Central memory CD8-positive, alpha-beta T cell (primary cell): ENCODE data around the gene PRTN3.

Experiments used
- ATAC-seq: fragments of 150-1000 bp; cut with Tn5 transposase; replicated peaks from 2 replicates; pipeline ENCODE4 v1.10.0; 2022; ENCODE audit warnings: mild to moderate bottlenecking, moderate FRiP score, moderate number of reproducible peaks; ENCODE audit not compliant: poor library complexity, severe bottlenecking; ENCODE audit errors: extremely low read depth
- DNase-seq, 2 donors: peaks; one replicate each; pipeline ENCODE4 v3.0.0; 2021; ENCODE audit warnings: low spot score in 2 of 2
- H3K27ac Mint-ChIP-seq: one replicate; pipeline ENCODE4 v1.8.0; 2022; ENCODE audit warnings: low read depth, mild to moderate bottlenecking, moderate library complexity, mixed read lengths
- H3K27me3 Mint-ChIP-seq: one replicate; pipeline ENCODE4 v1.8.0; 2022; ENCODE audit warnings: mixed read lengths
- H3K36me3 Mint-ChIP-seq: one replicate; pipeline ENCODE4 v1.8.0; 2022; ENCODE audit warnings: mild to moderate bottlenecking, moderate library complexity, mixed read lengths; ENCODE audit not compliant: insufficient read depth
- H3K4me1 Mint-ChIP-seq: one replicate; pipeline ENCODE4 v1.8.0; 2022; ENCODE audit warnings: mixed read lengths
- H3K4me3 Mint-ChIP-seq: one replicate; pipeline ENCODE4 v1.8.0; 2022; ENCODE audit warnings: mild to moderate bottlenecking, moderate library complexity, mixed read lengths
- H3K9me3 Mint-ChIP-seq: one replicate; pipeline ENCODE4 v1.8.0; 2022; ENCODE audit warnings: mixed read lengths

Gene PRTN3

GRCh38 chr19:892243-892893 is 51.6 kb downstream of the PRTN3 start:
- no peaks in the 10 kb centered on the region for H3K9me3 Mint-ChIP-seq
- DNase-seq (no peak), ATAC-seq (peak; percentile 6)
- peak overlapping the region; percentile 100 for H3K27ac Mint-ChIP-seq
- peak overlapping the region; percentile 95 for H3K4me3 Mint-ChIP-seq
- no peaks in the 10 kb centered on the region for H3K27me3 Mint-ChIP-seq
- peaks cover 36% of the 10 kb centered on the region for H3K36me3 Mint-ChIP-seq
- peaks cover 24% of the 10 kb centered on the region for H3K4me1 Mint-ChIP-seq

- H3K27me3 Mint-ChIP-seq, result no peaks in the 10 kb centered on the region
- H3K4me3 Mint-ChIP-seq, result peak within 1 kb of the TSS; percentile 95
- H3K4me1 Mint-ChIP-seq, result peaks cover 24% of the 10 kb centered on the region
- DNase-seq (peak; percentile 80 to 91), ATAC-seq (peak; percentile 95)
- peak within 1 kb of the TSS; percentile 100 for H3K27ac Mint-ChIP-seq
- no peaks in the 10 kb centered on the region for H3K9me3 Mint-ChIP-seq
- H3K36me3 Mint-ChIP-seq, result peaks cover 41% of the 10 kb centered on the region
These were observed 52.3 kb downstream of the PRTN3 start, which contains the start of the genes MED16 and RNU6-9 for GRCh38 chr19:892894-893689. TSS of gene MED16 (minus strand) at chr19:893187. CDS start at chr19:891131, 2,056 bp downstream. TSS of gene RNU6-9 (plus strand) at chr19:893484.

- Mint-ChIP-seq H3K27me3 (no peaks in the 10 kb centered on the region), H3K36me3 (peaks cover 48% of the 10 kb centered on the region), H3K4me1 (peaks cover 19% of the 10 kb centered on the region), H3K9me3 (no peaks in the 10 kb centered on the region), H3K4me3 (no peak overlapping the region), H3K27ac (peak overlapping the region; percentile 19)
- ATAC-seq (no peak), DNase-seq (no peak)
These were observed 55.6 kb downstream of the PRTN3 start for GRCh38 chr19:896434-896833.

- no peak overlapping the region for H3K4me3 Mint-ChIP-seq
- H3K27ac Mint-ChIP-seq, result no peak overlapping the region
- ATAC-seq (no peak), DNase-seq (no peak)
- H3K27me3 Mint-ChIP-seq, result no peaks in the 10 kb centered on the region
- H3K9me3 Mint-ChIP-seq, result no peaks in the 10 kb centered on the region
- peaks cover 18% of the 10 kb centered on the region for H3K4me1 Mint-ChIP-seq
- peaks cover 50% of the 10 kb centered on the region for H3K36me3 Mint-ChIP-seq
These were observed 56.2 kb downstream of the PRTN3 start for GRCh38 chr19:896999-897398.

GRCh38 chr19:897442-898039 is 56.7 kb downstream of the PRTN3 start:
- no peaks in the 10 kb centered on the region for H3K9me3 Mint-ChIP-seq
- peaks cover 45% of the 10 kb centered on the region for H3K36me3 Mint-ChIP-seq
- ATAC-seq, result no peak
- H3K27ac Mint-ChIP-seq, result no peak overlapping the region
- peaks cover 13% of the 10 kb centered on the region for H3K4me1 Mint-ChIP-seq
- DNase-seq, result no peak
- no peak overlapping the region for H3K4me3 Mint-ChIP-seq
- no peaks in the 10 kb centered on the region for H3K27me3 Mint-ChIP-seq
